K562 (cell line): Measurements from ENCODE around the gene HVCN1. TPM values are rescaled to one million over a fixed set of nuclear protein-coding genes. Genes with fewer than 3 reads are reported as not detected.

Experiments used
- ATAC-seq: fragments of 200-7000 bp; cut with Tn5 transposase; 3 replicates; pipeline ENCODE4 v1.9.1; 2020; ENCODE audit warnings: moderate library complexity
- BruUV-seq: library from RNA; stranded (reverse); fragments of 400-500 nt; replicated peaks from 2 replicates; lab custom pipeline; 2021; lab: Mats Ljungman, UMichigan
- CTCF ChIA-PET: fragments of 300-600 bp; formaldehyde crosslinking; extraction: SDS; loops from one replicate; lab custom pipeline; 2021; ENCODE audit warnings: low intra/inter-chr PET ratio; lab: Yijun Ruan, JAX
- POLR2A ChIA-PET: fragments of 300-600, 350-650 bp; sonication (Branson Sonifier 250); formaldehyde crosslinking; extraction: SDS; loops from one replicate; lab custom pipeline; 2021; ENCODE audit warnings: antibody characterized with exemption, inconsistent platforms; lab: Yijun Ruan, JAX
- DNase-seq, 4 experiments: peaks; one replicate each; pipeline versions ENCODE4 v3.0.0 to v3.0.0-alpha.2; 2011 to 2018; ENCODE audit warnings: low spot score in 3 of 4, mixed read lengths in 3 of 4; ENCODE audit errors: extremely low read depth in 1 of 4
- FAIRE-seq: peaks from 2 replicates; lab custom pipeline; 2011; peaks lifted over from hg19 to GRCh38; lab: Jason Lieb, UNC
- H2AFZ ChIP-seq: 2 replicates; pipeline ENCODE4 v1.6.0; 2011; ENCODE audit warnings: low read depth, low read length, control low read depth, inconsistent platforms
- H3K27ac ChIP-seq: fragments of 200-600 bp; 3 replicates; pipeline ENCODE4 v1.8.0; 2011; ENCODE audit warnings: low read depth, mild to moderate bottlenecking, control low read depth, inconsistent platforms, low read length, moderate library complexity, mixed read lengths; ENCODE audit errors: extremely low read depth
- H3K27me3 ChIP-seq, 2 experiments: fragments of 300-600 bp in 1 of 2; 2 replicates in 1 of 2; 3 replicates in 1 of 2; pipeline versions ENCODE4 v1.6.0 to v1.8.0; 2011; ENCODE audit warnings: inconsistent platforms in 2 of 2, low read length in 2 of 2, mild to moderate bottlenecking in 1 of 2, mixed read lengths in 1 of 2, moderate library complexity in 1 of 2; ENCODE audit not compliant: control insufficient read depth in 2 of 2, insufficient read depth in 2 of 2
- H3K36me3 ChIP-seq: fragments of 300-600 bp; 3 replicates; pipeline ENCODE4 v1.8.0; 2011; ENCODE audit warnings: mild to moderate bottlenecking, low read length, inconsistent platforms; ENCODE audit not compliant: control insufficient read depth, insufficient read depth
- H3K4me1 ChIP-seq, 2 experiments: fragments of 200-600 bp in 1 of 2; replicated peaks in 1 of 2; 2 replicates in 1 of 2; 3 replicates in 1 of 2; pipeline versions ENCODE4 v1.5.1 to v1.8.0; 2011; ENCODE audit warnings: inconsistent platforms in 2 of 2, low read length in 2 of 2, mild to moderate bottlenecking in 1 of 2, mixed read lengths in 1 of 2, moderate library complexity in 1 of 2; ENCODE audit not compliant: control insufficient read depth in 2 of 2, insufficient read depth in 2 of 2
- H3K4me2 ChIP-seq: 2 replicates; pipeline ENCODE4 v1.6.1; 2011; ENCODE audit warnings: low read length, control low read depth, inconsistent platforms, mixed read lengths; ENCODE audit not compliant: insufficient read depth
- H3K4me3 ChIP-seq: fragments of 200-600 bp; sonication (generic), shearing (Covaris generic); 2 replicates; pipeline ENCODE4 v1.5.1; 2016; ENCODE audit warnings: control low read depth, inconsistent platforms
- H3K79me2 ChIP-seq: fragments of 200-600 bp; 3 replicates; pipeline ENCODE4 v1.8.0; 2011; ENCODE audit warnings: low read length, inconsistent platforms; ENCODE audit not compliant: control insufficient read depth, insufficient read depth
- H3K9ac ChIP-seq, 2 experiments: 2 replicates each; pipeline versions ENCODE4 v1.6.0 to v1.6.1; 2011; ENCODE audit warnings: low read depth in 2 of 2, low read length in 2 of 2, control low read depth in 1 of 2, inconsistent platforms in 1 of 2, mild to moderate bottlenecking in 1 of 2, mixed read lengths in 1 of 2; ENCODE audit not compliant: insufficient read depth in 1 of 2
- H3K9me1 ChIP-seq: one replicate; pipeline ENCODE4 v1.6.0; 2011; ENCODE audit warnings: inconsistent platforms, mild to moderate bottlenecking, low read length, moderate library complexity; ENCODE audit not compliant: control insufficient read depth, insufficient read depth
- H3K9me3 ChIP-seq: replicated peaks from 2 replicates; pipeline ENCODE4 v1.5.1; 2011; ENCODE audit warnings: low read depth, low read length, inconsistent platforms; ENCODE audit not compliant: control insufficient read depth, insufficient read depth
- H4K20me1 ChIP-seq: replicated peaks from 2 replicates; pipeline ENCODE4 v1.6.1; 2011; ENCODE audit warnings: low read length, inconsistent platforms, mixed read lengths; ENCODE audit not compliant: control insufficient read depth, insufficient read depth
- CBX3 ChIP-seq, 2 experiments: IDR thresholded peaks; 1 replicate in 1 of 2; 2 replicates in 1 of 2; pipeline ENCODE4 v1.6.1; 2012; ENCODE audit warnings: inconsistent platforms in 2 of 2, low read length in 2 of 2, borderline replicate concordance in 1 of 2, control low read depth in 1 of 2
- CTCF ChIP-seq, 3 experiments: IDR thresholded peaks in 2 of 3; conservative IDR thresholded peaks in 1 of 3; 2 replicates each; pipeline ENCODE4 v1.5.1; 2011 to 2012; ENCODE audit warnings: low read length in 3 of 3, mild to moderate bottlenecking in 3 of 3, control low read depth in 2 of 3, improper control_type of control experiment in 1 of 3, inconsistent platforms in 1 of 3, low read depth in 1 of 3, mixed read lengths in 1 of 3, moderate library complexity in 1 of 3; ENCODE audit not compliant: insufficient read depth in 2 of 3
- FOS ChIP-seq: IDR thresholded peaks from 3 replicates; pipeline ENCODE4 v1.6.1; 2011; ENCODE audit not compliant: insufficient read length; ENCODE audit errors: extremely low read depth
- GATAD2B ChIP-seq: fragments of 450-650 bp; IDR thresholded peaks from 2 replicates; pipeline ENCODE4 v1.6.1; 2017; ENCODE audit warnings: mild to moderate bottlenecking, borderline replicate concordance
- HEY1 ChIP-seq: fragments of 250-450 bp; sonication (Bioruptor Pico); IDR thresholded peaks from 2 replicates; pipeline ENCODE4 v1.5.0; 2020; ENCODE audit warnings: mild to moderate bottlenecking, moderate library complexity, borderline replicate concordance
- NFYB ChIP-seq: IDR thresholded peaks from 2 replicates; pipeline ENCODE4 v1.6.1; 2011; ENCODE audit warnings: mild to moderate bottlenecking, moderate library complexity; ENCODE audit not compliant: insufficient read length; ENCODE audit errors: extremely low read depth
- POU5F1 ChIP-seq: fragments of 150-350 bp; IDR thresholded peaks from 2 replicates; pipeline ENCODE4 v1.6.1; 2014; ENCODE audit warnings: borderline replicate concordance, low read length, low read depth, mild to moderate bottlenecking; ENCODE audit not compliant: partially characterized antibody
- PYGO2 ChIP-seq: fragments of 450-650 bp; IDR thresholded peaks from 2 replicates; pipeline ENCODE4 v1.6.1; 2016; ENCODE audit warnings: mild to moderate bottlenecking, missing genetic modification characterization, moderate library complexity, missing compliant biosample characterization
- RAD51 ChIP-seq: fragments of 450-650 bp; IDR thresholded peaks from 2 replicates; pipeline ENCODE4 v1.7.1; 2016; ENCODE audit warnings: low read depth, mild to moderate bottlenecking, borderline replicate concordance
- ZNF140 ChIP-seq: fragments of 250-450 bp; sonication (Bioruptor Pico); IDR thresholded peaks from 2 replicates; pipeline ENCODE4 v1.8.0; 2021; ENCODE audit warnings: moderate library complexity, mild to moderate bottlenecking, inconsistent platforms
- ZNF239 ChIP-seq: fragments of 250-450 bp; sonication (Bioruptor Pico); IDR thresholded peaks from 2 replicates; pipeline ENCODE4 v1.4.0; 2020; ENCODE audit warnings: mild to moderate bottlenecking
- ZNF280B ChIP-seq: fragments of 250-450 bp; sonication (Bioruptor Pico); IDR thresholded peaks from 2 replicates; pipeline ENCODE4 v1.5.1; 2021; ENCODE audit warnings: mild to moderate bottlenecking
- ZNF717 ChIP-seq: fragments of 250-450 bp; sonication (Bioruptor Pico); IDR thresholded peaks from 2 replicates; pipeline ENCODE4 v1.5.0; 2021
- WGBS: fragments of 100-300 bp; shearing (Covaris generic); methylation state at CpG from one replicate; pipeline ENCODE4 v1.1.6; 2016; ENCODE audit warnings: low coverage, mixed read lengths; ENCODE audit not compliant: insufficient coverage; ENCODE audit errors: missing lambda C conversion rate; 5-methylcytosine and 5-hydroxymethylcytosine counted together
- in situ Hi-C: fragments of 300-500 bp; cut with MboI; formaldehyde crosslinking; loops from 4 replicates; pipeline ENCODE4 v1.15.0; 2018; ENCODE audit warnings: inconsistent platforms, mixed read lengths
- intact Hi-C: fragments of 100-400 bp; cut with micrococcal nuclease; formaldehyde crosslinking; loops from 2 replicates; pipeline ENCODE4 v1.14.2; 2022
- polyA plus RNA-seq, 8 experiments: library from polyadenylated mRNA; depleted of rRNA in 4 of 8; stranded (reverse) in 5 of 8; unstranded in 3 of 8; fragments of >200 nt; fragmentation: Nextera tagmentation in 2 of 8; fragmentation: Illumina TruSeq in 1 of 8; extraction: Ambion mirVana in 2 of 8; extraction: Trizol in 1 of 8; gene quantifications; 2 replicates each; pipeline versions ENCODE4 v1.2.1 to v1.2.3, GENCODE V29; 2011 to 2014; ENCODE audit warnings: inconsistent platforms in 1 of 8, missing spikeins in 1 of 8
- total RNA-seq, 7 experiments: library from RNA; depleted of rRNA in 6 of 7; stranded (reverse); fragments of >200 nt in 6 of 7; fragmentation: Illumina TruSeq in 2 of 7; extraction: Trizol in 2 of 7; gene quantifications; 2 replicates each; pipeline versions ENCODE4 v1.2.1 to v1.2.3, GENCODE V29; 2011 to 2021; ENCODE audit warnings: low replicate concordance in 1 of 7
- TF ChIP-seq, protein P1 (sequence below): sonication (generic); formaldehyde crosslinking; IDR thresholded peaks from 2 replicates; pipeline ENCODE4 v1.8.0; 2022; ENCODE audit warnings: mild to moderate bottlenecking, missing genetic modification reagents

HVCN1 gene
- total and polyA plus RNA-seq, 9 of the 15 experiments (the other 6 are each of a cell fraction or from before 2014, with no cell fraction given), result 0.21 to 1.4 (median 0.74) TPM

DNA sequence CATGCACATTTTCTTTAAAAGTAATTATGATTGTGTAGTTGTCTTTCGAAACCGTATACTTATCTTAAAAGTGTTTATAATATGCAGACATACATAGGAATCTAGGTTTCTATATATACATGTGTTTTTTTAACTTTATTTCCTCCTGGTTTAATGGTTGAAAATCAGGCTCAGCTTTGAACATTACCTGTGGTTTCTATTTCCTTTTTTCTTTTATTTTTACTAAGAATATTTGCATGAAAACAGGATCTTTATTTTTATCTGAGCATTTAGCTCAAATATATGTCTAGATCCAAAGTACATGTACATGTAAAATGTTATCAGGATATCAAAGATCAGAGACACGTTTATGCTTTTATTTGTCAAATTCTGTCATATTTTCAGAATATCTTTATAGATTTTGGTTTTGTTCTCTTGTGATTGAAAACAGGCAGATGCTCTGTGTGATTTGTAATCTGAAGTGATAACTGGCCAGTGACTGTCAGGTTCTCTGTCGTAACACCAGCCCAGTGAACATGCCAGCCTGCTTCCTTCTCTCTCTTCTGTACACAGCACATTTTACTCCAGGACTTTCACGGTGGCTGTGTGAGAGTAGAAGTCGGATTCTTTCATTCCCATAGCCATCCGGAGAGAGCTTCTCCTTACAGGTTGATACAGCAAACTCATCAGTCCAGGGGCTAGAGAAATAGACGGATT is 61.3 kb downstream of the HVCN1 start:
- ATAC-seq, result no peak
- H3K79me2 ChIP-seq, result no peaks in the 10 kb centered on the region
- no peak overlapping the region for H3K4me2 ChIP-seq
- intact Hi-C loops (no loop called here), in situ Hi-C loops (no loop called here)
- H3K4me3 ChIP-seq, result no peak overlapping the region
- H3K9ac ChIP-seq, result no peak overlapping the region
- H2AFZ ChIP-seq, result no peak overlapping the region
- H3K4me1 ChIP-seq, result no peaks in the 10 kb centered on the region
- no peaks in the 10 kb centered on the region for H3K9me3 ChIP-seq
- FAIRE-seq, result no peak
- no peak overlapping the region for H3K27ac ChIP-seq
- H3K36me3 ChIP-seq, result no peaks in the 10 kb centered on the region; the same call in 2 of the 3 replicates
- 26% methylated on average over 8 of the region's 8 CpGs for WGBS
- no TSS peak for BruUV-seq
- H3K9me1 ChIP-seq, result no peaks in the 10 kb centered on the region
- ChIA-PET POLR2A (no interaction called here), CTCF (no interaction called here)
- no peak for DNase-seq
- H3K27me3 ChIP-seq, result no peaks in the 10 kb centered on the region
- no peaks in the 10 kb centered on the region for H4K20me1 ChIP-seq
- TF ChIP-seq NFYB, result no peak
- no peak for TF ChIP-seq CBX3 (IDR thresholded peaks at IDR 0.05; ENCODE audit: borderline replicate concordance in 1 of 2, low read length in 2 of 2)
- no peak for TF ChIP-seq ZNF280B
- TF ChIP-seq GATAD2B, result no peak
- TF ChIP-seq ZNF140, result no peak
- TF ChIP-seq CTCF (IDR thresholded peaks at IDR 0.05 in 2 of 3, conservative IDR thresholded peaks at IDR 0.05 in 1 of 3; ENCODE audit: insufficient read depth in 2 of 3, low read depth in 1 of 3, low read length in 3 of 3), result no peak
- no peak for TF ChIP-seq RAD51
- no peak for TF ChIP-seq PYGO2
- no peak for TF ChIP-seq FOS
- no peak for TF ChIP-seq HEY1 (CRISPR knock-in tag)
- TF ChIP-seq, protein P1, sequence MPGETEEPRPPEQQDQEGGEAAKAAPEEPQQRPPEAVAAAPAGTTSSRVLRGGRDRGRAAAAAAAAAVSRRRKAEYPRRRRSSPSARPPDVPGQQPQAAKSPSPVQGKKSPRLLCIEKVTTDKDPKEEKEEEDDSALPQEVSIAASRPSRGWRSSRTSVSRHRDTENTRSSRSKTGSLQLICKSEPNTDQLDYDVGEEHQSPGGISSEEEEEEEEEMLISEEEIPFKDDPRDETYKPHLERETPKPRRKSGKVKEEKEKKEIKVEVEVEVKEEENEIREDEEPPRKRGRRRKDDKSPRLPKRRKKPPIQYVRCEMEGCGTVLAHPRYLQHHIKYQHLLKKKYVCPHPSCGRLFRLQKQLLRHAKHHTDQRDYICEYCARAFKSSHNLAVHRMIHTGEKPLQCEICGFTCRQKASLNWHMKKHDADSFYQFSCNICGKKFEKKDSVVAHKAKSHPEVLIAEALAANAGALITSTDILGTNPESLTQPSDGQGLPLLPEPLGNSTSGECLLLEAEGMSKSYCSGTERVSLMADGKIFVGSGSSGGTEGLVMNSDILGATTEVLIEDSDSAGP, result no peak
- TF ChIP-seq ZNF717, result no peak
- no peak for TF ChIP-seq POU5F1
- TF ChIP-seq ZNF239 (CRISPR knock-in tag), result no peak
